GM03348 (cell line): ENCODE results near the gene WBP1L.
"Not testable (repeated sequence)": the region's sequence is repeated elsewhere in the genome, so short reads cannot be mapped to it uniquely, and the experiment has no call there.

Source experiments
- DNase-seq: peaks from one replicate; pipeline ENCODE4 v3.0.0; 2012; ENCODE audit warnings: low spot score

The WBP1L gene

GRCh38 chr10:102758933-102759262, 15.2 kb downstream of the WBP1L start:
- DNase-seq = not testable (repeated sequence)

- DNase-seq = no peak
Observed at GRCh38 chr10:102759497-102760210, 15.9 kb downstream of the WBP1L start.

GRCh38 chr10:102761981-102762380, 18.2 kb downstream of the WBP1L start:
- DNase-seq = no peak

- no peak for DNase-seq
Observed at GRCh38 chr10:102762401-102763015, 18.8 kb downstream of the WBP1L start.

- no peak for DNase-seq
Observed at GRCh38 chr10:102763037-102763607, 19.4 kb downstream of the WBP1L start.

GRCh38 chr10:102764470-102765161, 20.9 kb downstream of the WBP1L start:
- DNase-seq = no peak

GRCh38 chr10:102765336-102765735, 21.6 kb downstream of the WBP1L start:
- no peak for DNase-seq

GRCh38 chr10:102767428-102768160, 23.8 kb downstream of the WBP1L start:
- DNase-seq = no peak

- no peak for DNase-seq
Observed at GRCh38 chr10:102769375-102770107, 25.8 kb downstream of the WBP1L start.

- DNase-seq = no peak
Observed at GRCh38 chr10:102770108-102770482, 26.3 kb downstream of the WBP1L start.

- DNase-seq = no peak
Observed at GRCh38 chr10:102770792-102771191, 27.0 kb downstream of the WBP1L start.

- no peak for DNase-seq
Observed at GRCh38 chr10:102773320-102773719, 29.6 kb downstream of the WBP1L start.

GRCh38 chr10:102773986-102774385, 30.2 kb downstream of the WBP1L start:
- no peak for DNase-seq

- no peak for DNase-seq
Observed at GRCh38 chr10:102775201-102775934, 31.6 kb downstream of the WBP1L start.

GRCh38 chr10:102775935-102776669, 32.4 kb downstream of the WBP1L start:
- DNase-seq = peak; percentile 76

GRCh38 chr10:102776779-102777456, 33.2 kb downstream of the WBP1L start:
- peak; percentile 95 for DNase-seq

- DNase-seq = no peak
Observed at GRCh38 chr10:102777711-102778453, 34.1 kb downstream of the WBP1L start.

- DNase-seq = no peak
Observed at GRCh38 chr10:102778781-102779180, 35.0 kb downstream of the WBP1L start.
